T follicular helper cell (primary cell): ENCODE results near the gene BDNF.
"Not testable (repeated sequence)": the region's sequence is repeated elsewhere in the genome, so short reads cannot be mapped to it uniquely, and the experiment has no call there.

ENCODE experiments used
- DNase-seq: peaks from one replicate; pipeline ENCODE4 v3.0.0-alpha.2; 2020; ENCODE audit warnings: low read depth

BDNF gene

GRCh38 chr11:27665508-27666101, 34.6 kb downstream of the BDNF start:
- DNase-seq = not testable (repeated sequence)

GRCh38 chr11:27663326-27663725, 36.9 kb downstream of the BDNF start:
- DNase-seq = no peak

GRCh38 chr11:27660171-27660570, 40.1 kb downstream of the BDNF start:
- no peak for DNase-seq

GRCh38 chr11:27658535-27659236, 41.6 kb downstream of the BDNF start:
- DNase-seq = no peak

GRCh38 chr11:27656806-27657483, 43.3 kb downstream of the BDNF start:
- DNase-seq = no peak

GRCh38 chr11:27656320-27656719, 43.9 kb downstream of the BDNF start:
- no peak for DNase-seq

GRCh38 chr11:27653990-27654758, 46.1 kb downstream of the BDNF start:
- DNase-seq = no peak

GRCh38 chr11:27651711-27652110, 48.5 kb downstream of the BDNF start:
- DNase-seq = no peak

- no peak for DNase-seq
Measured at GRCh38 chr11:27650988-27651387, 49.3 kb downstream of the BDNF start.

- no peak for DNase-seq
Measured at GRCh38 chr11:27649800-27650199, 50.5 kb downstream of the BDNF start.

- no peak for DNase-seq
Measured at GRCh38 chr11:27648840-27649239, 51.4 kb downstream of the BDNF start.

- no peak for DNase-seq
Measured at GRCh38 chr11:27646051-27646818, 54.0 kb downstream of the BDNF start.

- DNase-seq = no peak
Measured at GRCh38 chr11:27642954-27643353, 57.3 kb downstream of the BDNF start.

GRCh38 chr11:27640954-27641353, 59.3 kb downstream of the BDNF start:
- DNase-seq = no peak

- no peak for DNase-seq
Measured at GRCh38 chr11:27635567-27636037, 64.7 kb downstream of the BDNF start.

- DNase-seq = not testable (repeated sequence)
Measured at GRCh38 chr11:27634776-27635175, 65.5 kb downstream of the BDNF start.

- DNase-seq = not testable (repeated sequence)
Measured at GRCh38 chr11:27634282-27634681, 66.0 kb downstream of the BDNF start.

- not testable (repeated sequence) for DNase-seq
Measured at GRCh38 chr11:27629023-27629422, 71.2 kb downstream of the BDNF start.

GRCh38 chr11:27627979-27628378, 72.3 kb downstream of the BDNF start:
- DNase-seq = no peak

GRCh38 chr11:27626938-27627586, 73.2 kb downstream of the BDNF start:
- no peak for DNase-seq
